GM12878 (cell line): ENCODE data around the gene UFL1. TPM values are rescaled to one million over a fixed set of nuclear protein-coding genes. Genes with fewer than 3 reads are reported as not detected.

ENCODE experiments used
- ATF7 ChIP-seq: fragments of 450-650 bp; IDR thresholded peaks from 2 replicates; pipeline ENCODE4 v1.6.1; 2016; ENCODE audit warnings: low read depth, mild to moderate bottlenecking
- MTA3 ChIP-seq: IDR thresholded peaks from 2 replicates; pipeline ENCODE4 v1.6.1; 2012; ENCODE audit warnings: low read length, inconsistent platforms, borderline replicate concordance
- NFYB ChIP-seq: IDR thresholded peaks from 2 replicates; pipeline ENCODE4 v1.6.1; 2011; ENCODE audit warnings: low read depth, mild to moderate bottlenecking, low read length, improper control_type of control experiment, moderate library complexity; ENCODE audit not compliant: insufficient read depth
- ZNF274 ChIP-seq: IDR thresholded peaks from one replicate; pipeline ENCODE4 v1.8.0; 2011; ENCODE audit not compliant: insufficient read length, insufficient read depth
- polyA plus RNA-seq, 11 experiments: library from polyadenylated mRNA; depleted of rRNA in 4 of 11; unstranded in 6 of 11; stranded (reverse) in 5 of 11; fragments of >200 nt; fragmentation: Nextera tagmentation in 4 of 11; fragmentation: Illumina TruSeq in 1 of 11; extraction: Ambion mirVana in 4 of 11; extraction: Trizol in 1 of 11; gene quantifications; 1 replicate in 1 of 11; 2 replicates in 10 of 11; pipeline versions ENCODE4 v1.2.1 to v1.2.3, GENCODE V29; 2011 to 2016; ENCODE audit warnings: inconsistent platforms in 2 of 11, missing spikeins in 2 of 11, low read depth in 1 of 11
- total RNA-seq, 4 experiments: library from RNA; depleted of rRNA in 3 of 4; stranded (reverse); fragments of >200 nt in 3 of 4; fragmentation: Illumina TruSeq in 1 of 4; extraction: Trizol in 1 of 4; gene quantifications; 2 replicates each; pipeline versions ENCODE4 v1.2.1 to v1.2.3, GENCODE V29; 2013 to 2021
- TF ChIP-seq, protein P1 (sequence below): fragments of 450-650 bp; conservative IDR thresholded peaks from 2 replicates; pipeline ENCODE4 v1.6.1; 2017; ENCODE audit warnings: mild to moderate bottlenecking, moderate library complexity
- TF ChIP-seq, protein P2 (sequence below): fragments of 450-650 bp; formaldehyde crosslinking; IDR thresholded peaks from 2 replicates; pipeline ENCODE4 v1.4.0; 2022; ENCODE audit warnings: mild to moderate bottlenecking, moderate library complexity
- TF ChIP-seq, protein P3 (sequence below): fragments of 450-650 bp; IDR thresholded peaks from 2 replicates; pipeline ENCODE4 v1.6.1; 2018; ENCODE audit warnings: mild to moderate bottlenecking, low read depth, moderate library complexity; ENCODE audit not compliant: partially characterized antibody
- TF ChIP-seq, protein P4 (sequence below): fragments of 450-650 bp; formaldehyde crosslinking; IDR thresholded peaks from 2 replicates; pipeline ENCODE4 v1.5.0; 2022; ENCODE audit warnings: mild to moderate bottlenecking, missing genetic modification characterization
- TF ChIP-seq, protein P5 (sequence below): IDR thresholded peaks from 2 replicates; pipeline ENCODE4 v1.6.1; 2011; ENCODE audit warnings: low read depth, mild to moderate bottlenecking, low read length, moderate library complexity, borderline replicate concordance; ENCODE audit errors: extremely low read depth

UFL1 gene
- total and polyA plus RNA-seq, 10 of the 15 experiments (the other 5 are each of a cell fraction or from before 2014, with no cell fraction given): 13.8 to 29.3 (median 24.4) TPM

DNA sequence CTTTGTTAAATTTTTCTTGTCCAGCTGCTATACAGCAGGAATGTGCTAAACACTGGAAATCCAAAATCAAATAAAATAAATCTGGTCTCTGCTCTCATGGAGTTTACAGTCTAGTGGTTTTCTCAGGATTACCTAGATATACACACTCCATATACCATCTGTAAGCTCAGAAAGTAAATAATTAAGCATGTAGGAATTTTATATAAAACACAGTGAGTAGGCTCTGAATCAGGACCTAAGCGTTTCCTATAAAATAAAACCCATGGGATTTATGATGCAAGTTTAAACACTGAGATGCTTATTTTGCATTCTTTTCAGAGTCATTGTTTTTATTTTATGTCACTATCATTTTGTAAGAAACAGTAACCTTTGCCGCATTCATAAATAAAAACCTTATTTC is 29.7 kb upstream of the UFL1 start (continued):
- TF ChIP-seq, protein P1, sequence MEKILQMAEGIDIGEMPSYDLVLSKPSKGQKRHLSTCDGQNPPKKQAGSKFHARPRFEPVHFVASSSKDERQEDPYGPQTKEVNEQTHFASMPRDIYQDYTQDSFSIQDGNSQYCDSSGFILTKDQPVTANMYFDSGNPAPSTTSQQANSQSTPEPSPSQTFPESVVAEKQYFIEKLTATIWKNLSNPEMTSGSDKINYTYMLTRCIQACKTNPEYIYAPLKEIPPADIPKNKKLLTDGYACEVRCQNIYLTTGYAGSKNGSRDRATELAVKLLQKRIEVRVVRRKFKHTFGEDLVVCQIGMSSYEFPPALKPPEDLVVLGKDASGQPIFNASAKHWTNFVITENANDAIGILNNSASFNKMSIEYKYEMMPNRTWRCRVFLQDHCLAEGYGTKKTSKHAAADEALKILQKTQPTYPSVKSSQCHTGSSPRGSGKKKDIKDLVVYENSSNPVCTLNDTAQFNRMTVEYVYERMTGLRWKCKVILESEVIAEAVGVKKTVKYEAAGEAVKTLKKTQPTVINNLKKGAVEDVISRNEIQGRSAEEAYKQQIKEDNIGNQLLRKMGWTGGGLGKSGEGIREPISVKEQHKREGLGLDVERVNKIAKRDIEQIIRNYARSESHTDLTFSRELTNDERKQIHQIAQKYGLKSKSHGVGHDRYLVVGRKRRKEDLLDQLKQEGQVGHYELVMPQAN: no peak
- TF ChIP-seq ATF7 (no peak), MTA3 (no peak), NFYB (no peak), ZNF274 (no peak)
- TF ChIP-seq, protein P2, sequence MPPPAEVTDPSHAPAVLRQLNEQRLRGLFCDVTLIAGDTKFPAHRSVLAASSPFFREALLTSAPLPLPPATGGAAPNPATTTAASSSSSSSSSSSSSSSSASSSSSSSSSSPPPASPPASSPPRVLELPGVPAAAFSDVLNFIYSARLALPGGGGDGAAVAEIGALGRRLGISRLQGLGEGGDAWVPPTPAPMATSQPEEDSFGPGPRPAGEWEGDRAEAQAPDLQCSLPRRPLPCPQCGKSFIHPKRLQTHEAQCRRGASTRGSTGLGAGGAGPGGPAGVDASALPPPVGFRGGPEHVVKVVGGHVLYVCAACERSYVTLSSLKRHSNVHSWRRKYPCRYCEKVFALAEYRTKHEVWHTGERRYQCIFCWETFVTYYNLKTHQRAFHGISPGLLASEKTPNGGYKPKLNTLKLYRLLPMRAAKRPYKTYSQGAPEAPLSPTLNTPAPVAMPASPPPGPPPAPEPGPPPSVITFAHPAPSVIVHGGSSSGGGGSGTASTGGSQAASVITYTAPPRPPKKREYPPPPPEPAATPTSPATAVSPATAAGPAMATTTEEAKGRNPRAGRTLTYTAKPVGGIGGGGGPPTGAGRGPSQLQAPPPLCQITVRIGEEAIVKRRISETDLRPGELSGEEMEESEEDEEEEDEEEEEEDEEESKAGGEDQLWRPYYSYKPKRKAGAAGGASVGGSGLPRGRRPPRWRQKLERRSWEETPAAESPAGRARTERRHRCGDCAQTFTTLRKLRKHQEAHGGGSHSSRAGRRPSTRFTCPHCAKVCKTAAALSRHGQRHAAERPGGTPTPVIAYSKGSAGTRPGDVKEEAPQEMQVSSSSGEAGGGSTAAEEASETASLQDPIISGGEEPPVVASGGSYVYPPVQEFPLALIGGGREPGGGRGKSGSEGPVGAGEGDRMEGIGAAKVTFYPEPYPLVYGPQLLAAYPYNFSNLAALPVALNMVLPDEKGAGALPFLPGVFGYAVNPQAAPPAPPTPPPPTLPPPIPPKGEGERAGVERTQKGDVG (CRISPR knock-in tag): no peak
- TF ChIP-seq, protein P3, sequence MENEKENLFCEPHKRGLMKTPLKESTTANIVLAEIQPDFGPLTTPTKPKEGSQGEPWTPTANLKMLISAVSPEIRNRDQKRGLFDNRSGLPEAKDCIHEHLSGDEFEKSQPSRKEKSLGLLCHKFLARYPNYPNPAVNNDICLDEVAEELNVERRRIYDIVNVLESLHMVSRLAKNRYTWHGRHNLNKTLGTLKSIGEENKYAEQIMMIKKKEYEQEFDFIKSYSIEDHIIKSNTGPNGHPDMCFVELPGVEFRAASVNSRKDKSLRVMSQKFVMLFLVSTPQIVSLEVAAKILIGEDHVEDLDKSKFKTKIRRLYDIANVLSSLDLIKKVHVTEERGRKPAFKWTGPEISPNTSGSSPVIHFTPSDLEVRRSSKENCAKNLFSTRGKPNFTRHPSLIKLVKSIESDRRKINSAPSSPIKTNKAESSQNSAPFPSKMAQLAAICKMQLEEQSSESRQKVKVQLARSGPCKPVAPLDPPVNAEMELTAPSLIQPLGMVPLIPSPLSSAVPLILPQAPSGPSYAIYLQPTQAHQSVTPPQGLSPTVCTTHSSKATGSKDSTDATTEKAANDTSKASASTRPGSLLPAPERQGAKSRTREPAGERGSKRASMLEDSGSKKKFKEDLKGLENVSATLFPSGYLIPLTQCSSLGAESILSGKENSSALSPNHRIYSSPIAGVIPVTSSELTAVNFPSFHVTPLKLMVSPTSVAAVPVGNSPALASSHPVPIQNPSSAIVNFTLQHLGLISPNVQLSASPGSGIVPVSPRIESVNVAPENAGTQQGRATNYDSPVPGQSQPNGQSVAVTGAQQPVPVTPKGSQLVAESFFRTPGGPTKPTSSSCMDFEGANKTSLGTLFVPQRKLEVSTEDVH: no peak
- TF ChIP-seq, protein P4, sequence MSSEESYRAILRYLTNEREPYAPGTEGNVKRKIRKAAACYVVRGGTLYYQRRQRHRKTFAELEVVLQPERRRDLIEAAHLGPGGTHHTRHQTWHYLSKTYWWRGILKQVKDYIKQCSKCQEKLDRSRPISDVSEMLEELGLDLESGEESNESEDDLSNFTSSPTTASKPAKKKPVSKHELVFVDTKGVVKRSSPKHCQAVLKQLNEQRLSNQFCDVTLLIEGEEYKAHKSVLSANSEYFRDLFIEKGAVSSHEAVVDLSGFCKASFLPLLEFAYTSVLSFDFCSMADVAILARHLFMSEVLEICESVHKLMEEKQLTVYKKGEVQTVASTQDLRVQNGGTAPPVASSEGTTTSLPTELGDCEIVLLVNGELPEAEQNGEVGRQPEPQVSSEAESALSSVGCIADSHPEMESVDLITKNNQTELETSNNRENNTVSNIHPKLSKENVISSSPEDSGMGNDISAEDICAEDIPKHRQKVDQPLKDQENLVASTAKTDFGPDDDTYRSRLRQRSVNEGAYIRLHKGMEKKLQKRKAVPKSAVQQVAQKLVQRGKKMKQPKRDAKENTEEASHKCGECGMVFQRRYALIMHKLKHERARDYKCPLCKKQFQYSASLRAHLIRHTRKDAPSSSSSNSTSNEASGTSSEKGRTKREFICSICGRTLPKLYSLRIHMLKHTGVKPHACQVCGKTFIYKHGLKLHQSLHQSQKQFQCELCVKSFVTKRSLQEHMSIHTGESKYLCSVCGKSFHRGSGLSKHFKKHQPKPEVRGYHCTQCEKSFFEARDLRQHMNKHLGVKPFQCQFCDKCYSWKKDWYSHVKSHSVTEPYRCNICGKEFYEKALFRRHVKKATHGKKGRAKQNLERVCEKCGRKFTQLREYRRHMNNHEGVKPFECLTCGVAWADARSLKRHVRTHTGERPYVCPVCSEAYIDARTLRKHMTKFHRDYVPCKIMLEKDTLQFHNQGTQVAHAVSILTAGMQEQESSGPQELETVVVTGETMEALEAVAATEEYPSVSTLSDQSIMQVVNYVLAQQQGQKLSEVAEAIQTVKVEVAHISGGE (CRISPR knock-in tag): no peak
- TF ChIP-seq, protein P5, sequence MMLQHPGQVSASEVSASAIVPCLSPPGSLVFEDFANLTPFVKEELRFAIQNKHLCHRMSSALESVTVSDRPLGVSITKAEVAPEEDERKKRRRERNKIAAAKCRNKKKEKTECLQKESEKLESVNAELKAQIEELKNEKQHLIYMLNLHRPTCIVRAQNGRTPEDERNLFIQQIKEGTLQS: no peak
